Activated CD4-positive, CD25-positive, alpha-beta regulatory T cell treated with anti-CD3 and anti-CD28 coated beads, Interleukin-2, amount 50 U/mL, for 24 hours (primary cell): ENCODE measurements around the gene RADX.
"Not testable (repeated sequence)": the region's sequence is repeated elsewhere in the genome, so short reads cannot be mapped to it uniquely, and the experiment has no call there.

Experiments used
- ATAC-seq, 2 donors: fragments of 150-1000 bp; cut with Tn5 transposase; one replicate each; pipeline ENCODE4 v1.10.0; 2021; ENCODE audit warnings: mild to moderate bottlenecking in 1 of 2, moderate library complexity in 1 of 2

The RADX gene

DNA sequence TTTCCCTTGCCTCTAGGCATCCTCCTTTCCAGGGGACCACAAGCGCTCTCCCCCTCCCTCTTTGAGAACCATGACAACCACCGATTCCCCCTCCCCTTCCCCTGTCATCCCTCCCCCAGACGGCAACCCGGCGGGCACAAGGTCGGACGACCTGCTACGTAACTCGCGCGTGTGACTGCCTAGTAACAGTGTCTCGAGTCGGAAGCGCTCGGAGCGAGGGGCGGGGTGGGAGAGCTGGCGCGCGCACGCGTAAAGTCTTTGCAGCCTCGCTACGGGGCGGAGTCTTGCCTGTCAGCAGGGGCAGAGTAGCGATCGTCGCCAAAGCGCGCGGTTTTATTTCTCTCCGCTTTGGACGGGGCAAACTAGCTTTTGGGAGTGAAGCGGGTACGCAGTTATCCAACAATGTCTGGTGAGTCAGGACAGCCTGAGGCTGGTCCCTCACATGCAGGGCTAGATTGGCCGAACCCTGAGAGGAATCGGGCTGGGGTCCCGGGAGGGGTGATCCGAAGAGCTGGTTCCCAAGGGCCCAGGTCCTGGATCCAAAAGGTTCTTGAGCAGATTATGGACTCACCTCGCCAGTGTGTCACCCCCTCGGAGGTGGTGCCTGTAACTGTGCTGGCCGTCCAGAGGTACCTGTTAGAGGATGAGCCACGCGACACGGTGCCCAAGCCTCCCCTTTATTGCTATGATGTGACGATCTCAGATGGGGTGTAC lies at the start of gene RADX:
Gene RADX, plus strand, starts transcription at position 300 of the 714 bp plus-strand sequence. Its CDS starts 103 bp downstream, at position 403.
- peak; percentile 95 for ATAC-seq

DNA sequence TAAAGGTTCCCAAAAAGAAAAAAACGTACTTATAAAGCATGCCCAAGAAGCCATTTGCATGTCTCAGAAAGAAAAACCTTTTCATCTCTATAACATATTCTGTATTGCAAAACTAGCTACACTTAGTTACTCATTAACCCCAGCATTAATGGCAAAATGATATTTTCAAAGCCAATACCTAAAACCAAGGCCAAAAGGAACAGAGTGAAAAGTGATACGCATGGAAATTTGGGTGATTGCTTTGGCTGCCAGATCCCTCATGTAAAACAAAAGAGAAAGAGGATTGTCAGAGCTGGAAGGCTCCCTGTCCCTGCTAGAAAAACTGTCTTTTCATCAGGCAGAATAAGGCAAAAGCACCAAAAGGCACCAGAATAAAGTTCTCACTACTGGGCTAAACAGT lies 46.8 kb upstream of the RADX start:
- ATAC-seq: no peak

GRCh38 chrX:106566362-106566761 lies 45.4 kb upstream of the RADX start:
- ATAC-seq: no peak

- ATAC-seq: no peak
Measured at GRCh38 chrX:106581856-106582255, 29.9 kb upstream of the RADX start.

DNA sequence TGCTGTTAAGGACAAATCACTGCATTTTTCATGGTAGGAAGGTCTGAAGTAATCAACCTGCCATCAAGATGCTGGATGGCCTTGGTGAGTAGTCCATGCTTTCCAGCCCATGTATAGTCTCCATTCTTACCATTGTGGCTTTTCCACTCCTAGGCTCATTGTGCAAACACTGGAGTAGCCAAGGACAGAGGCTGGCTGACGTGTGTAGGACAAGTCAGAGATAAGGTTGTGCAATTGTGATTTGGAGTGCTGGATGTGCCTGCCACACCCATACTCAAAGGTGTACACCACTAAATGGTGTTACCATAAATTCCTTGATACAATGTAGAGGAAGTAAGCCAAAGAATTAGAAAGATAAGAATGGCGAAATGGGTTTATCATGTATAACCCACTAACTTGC lies 26.3 kb upstream of the RADX start:
- ATAC-seq: no peak

DNA sequence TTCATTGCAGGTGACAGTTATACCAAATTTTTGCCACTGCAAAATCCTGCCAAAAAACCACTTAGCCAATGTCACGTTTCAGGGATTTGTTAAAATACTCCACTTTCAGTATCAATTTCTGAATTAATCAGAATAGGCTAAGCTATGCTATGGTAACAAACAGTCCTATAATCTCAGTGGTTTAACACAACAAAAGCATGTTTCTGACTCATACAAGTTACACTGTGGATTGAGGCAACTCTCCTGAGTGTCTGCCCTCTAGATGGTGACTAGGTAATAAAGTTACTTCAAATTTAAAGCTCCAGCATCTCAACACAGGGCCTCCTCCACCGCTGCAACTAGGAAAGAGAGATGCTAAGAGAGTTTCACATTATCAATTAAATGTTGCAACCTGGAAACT lies 23.0 kb upstream of the RADX start:
- peak; percentile 60 to 69 for ATAC-seq

GRCh38 chrX:106599411-106599810 lies 12.4 kb upstream of the RADX start:
- ATAC-seq: no peak

- ATAC-seq: no peak
Measured at GRCh38 chrX:106606571-106606970, 5.2 kb upstream of the RADX start.

GRCh38 chrX:106608016-106608415 lies 3.8 kb upstream of the RADX start:
- no peak for ATAC-seq

DNA sequence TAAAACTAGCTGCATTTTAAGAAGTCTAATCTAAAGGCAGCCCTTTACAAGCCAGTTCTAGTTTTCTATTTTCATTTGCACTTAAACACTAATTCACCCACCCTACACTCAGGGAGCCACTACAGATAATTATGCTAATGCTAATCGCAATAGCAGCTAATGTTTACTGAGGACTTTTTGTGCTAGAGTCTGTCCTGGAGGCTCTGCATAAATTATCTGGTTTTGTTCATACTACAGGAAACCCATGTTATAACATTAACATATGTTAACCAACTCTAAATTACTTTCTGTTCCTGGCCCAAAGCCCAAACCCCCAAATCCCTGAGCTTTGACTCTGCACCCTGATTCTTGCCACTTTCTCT lies 480 bp upstream of the RADX start:
- no peak for ATAC-seq

- ATAC-seq: no peak
Measured at GRCh38 chrX:106612393-106612763, 600 bp downstream of the RADX start.

- no peak for ATAC-seq
Measured at GRCh38 chrX:106613277-106613676, 1.5 kb downstream of the RADX start.

DNA sequence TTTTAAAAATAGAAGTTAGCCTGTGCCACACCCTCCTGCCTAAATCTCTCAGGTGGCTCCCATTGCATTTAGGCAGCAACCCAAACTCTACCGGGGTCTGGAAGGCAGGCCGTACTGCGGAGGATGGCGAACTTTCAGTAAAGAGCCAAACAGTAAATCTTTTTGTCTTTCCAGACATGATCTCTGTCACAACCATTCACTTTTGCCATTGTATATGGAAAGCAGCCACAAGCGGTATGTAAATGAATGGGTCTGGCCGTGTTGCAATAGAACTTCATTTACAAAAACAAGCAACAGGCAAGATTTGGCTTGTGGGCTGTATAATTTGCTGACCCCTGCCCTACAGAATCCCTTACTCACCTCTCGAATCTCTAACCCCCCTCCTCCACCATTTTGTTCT lies 3.3 kb downstream of the RADX start:
- ATAC-seq: no peak

- no peak for ATAC-seq
Measured at GRCh38 chrX:106619797-106620196, 8.0 kb downstream of the RADX start.

- ATAC-seq: no peak
Measured at GRCh38 chrX:106621836-106622235, 10.1 kb downstream of the RADX start.

DNA sequence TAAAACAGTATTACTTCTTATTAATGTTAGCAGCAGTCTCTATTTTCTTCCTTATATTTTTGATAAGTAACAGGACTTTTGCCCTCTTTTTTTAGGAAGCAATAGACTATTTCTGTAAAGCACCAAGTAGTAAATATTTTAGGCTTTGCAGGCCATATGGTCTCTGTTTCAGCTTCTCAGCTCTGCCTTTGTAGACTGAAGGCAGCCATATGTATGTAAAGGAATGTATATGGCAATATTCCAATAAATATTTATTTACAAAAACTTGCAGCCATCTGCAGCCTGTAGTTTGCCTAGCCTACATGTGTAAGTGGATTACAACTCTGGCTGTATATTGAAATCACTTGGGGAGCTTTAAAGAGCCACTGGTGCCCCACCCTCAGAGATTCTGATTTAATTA lies 15.0 kb downstream of the RADX start:
- no peak for ATAC-seq

DNA sequence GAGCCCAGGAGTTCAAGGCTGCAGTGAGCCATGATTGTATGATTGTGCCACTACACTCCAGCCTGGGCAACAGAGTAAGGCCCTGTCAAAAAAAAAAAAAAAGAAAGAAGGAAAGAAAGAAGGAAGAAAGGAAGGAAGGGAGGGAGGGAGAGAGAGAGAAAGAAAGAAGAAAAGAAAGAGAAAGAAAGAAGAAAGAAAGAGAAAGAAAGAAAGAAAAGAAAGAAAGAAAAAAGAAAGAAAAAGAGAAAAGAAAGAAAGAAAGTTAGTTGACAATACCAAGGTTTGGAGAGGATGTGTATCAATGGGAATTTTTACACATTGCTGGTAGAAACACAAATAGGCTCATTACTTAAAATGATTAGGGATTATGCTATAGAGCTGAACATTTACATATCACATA lies 19.8 kb downstream of the RADX start:
- ATAC-seq: no peak

- ATAC-seq: no peak
Measured at GRCh38 chrX:106649523-106650428, 38.0 kb downstream of the RADX start.

GRCh38 chrX:106653625-106654024 lies 41.8 kb downstream of the RADX start:
- ATAC-seq: not testable (repeated sequence)

- no peak for ATAC-seq
Measured at GRCh38 chrX:106670631-106671030, 58.9 kb downstream of the RADX start.

DNA sequence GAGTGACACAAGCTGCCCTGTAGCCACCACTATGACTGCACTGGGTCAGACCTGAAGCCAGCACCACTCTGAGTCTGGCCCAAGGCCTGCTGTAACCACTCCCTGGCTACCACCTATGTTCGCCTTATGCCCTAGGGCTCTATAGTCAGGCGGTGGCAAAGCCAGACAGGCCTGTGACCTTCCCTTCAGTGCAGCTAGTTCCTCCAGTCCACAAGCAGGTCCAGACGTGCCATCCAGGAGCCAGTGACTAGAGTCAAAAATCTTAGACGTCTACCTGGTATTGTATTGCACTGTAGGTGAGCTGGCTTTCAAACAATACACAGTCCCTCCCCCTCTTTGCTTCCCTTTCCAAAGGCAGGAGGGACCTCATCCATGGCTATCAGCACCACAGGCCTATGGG lies 60.7 kb downstream of the RADX start:
- ATAC-seq: no peak

GRCh38 chrX:106680716-106681115 lies 68.9 kb downstream of the RADX start:
- ATAC-seq: no peak

- ATAC-seq: no peak
Measured at GRCh38 chrX:106684207-106684606, 72.4 kb downstream of the RADX start.

GRCh38 chrX:106692425-106693065 lies 80.8 kb downstream of the RADX start:
- no peak for ATAC-seq
